HG02623 (cell line): Measurements from ENCODE around the gene MEGF9.
A peak's percentile ranks its signal among the peaks of the same experiment; 100 is the strongest.
"Not testable (repeated sequence)": the region's sequence is repeated elsewhere in the genome, so short reads cannot be mapped to it uniquely, and the experiment has no call there.

Experiments used
- ATAC-seq: cut with Tn5 transposase; IDR thresholded peaks from one replicate; pipeline ENCODE4 v1.9.1; 2021; ENCODE audit warnings: moderate library complexity; ENCODE audit not compliant: unreplicated experiment

MEGF9 gene

GRCh38 chr9:120714088-120714845, at the start of gene MEGF9:
TSS of gene MEGF9 (minus strand) at chr9:120714470. CDS start at chr9:120714358, 112 bp downstream.
- ATAC-seq = peak; percentile 94

- no peak for ATAC-seq
Observed at GRCh38 chr9:120761006-120761405, 46.7 kb upstream of the MEGF9 start.

- no peak for ATAC-seq
Observed at GRCh38 chr9:120759755-120760400, 45.6 kb upstream of the MEGF9 start.

- ATAC-seq = no peak
Observed at GRCh38 chr9:120758544-120758943, 44.3 kb upstream of the MEGF9 start.

GRCh38 chr9:120757026-120757913, 43.0 kb upstream of the MEGF9 start:
- no peak for ATAC-seq

- no peak for ATAC-seq
Observed at GRCh38 chr9:120756531-120756930, 42.3 kb upstream of the MEGF9 start.

- no peak for ATAC-seq
Observed at GRCh38 chr9:120755810-120756434, 41.7 kb upstream of the MEGF9 start.

GRCh38 chr9:120755044-120755443, 40.8 kb upstream of the MEGF9 start:
- ATAC-seq = peak; percentile 60

GRCh38 chr9:120750421-120750820, 36.2 kb upstream of the MEGF9 start:
- no peak for ATAC-seq

GRCh38 chr9:120746366-120746765, 32.1 kb upstream of the MEGF9 start:
- ATAC-seq = not testable (repeated sequence)

GRCh38 chr9:120745278-120745677, 31.0 kb upstream of the MEGF9 start:
- no peak for ATAC-seq

GRCh38 chr9:120742951-120743416, 28.7 kb upstream of the MEGF9 start:
- no peak for ATAC-seq

- ATAC-seq = no peak
Observed at GRCh38 chr9:120741701-120742100, 27.4 kb upstream of the MEGF9 start.

- no peak for ATAC-seq
Observed at GRCh38 chr9:120741191-120741590, 26.9 kb upstream of the MEGF9 start.

GRCh38 chr9:120740132-120740531, 25.9 kb upstream of the MEGF9 start:
- ATAC-seq = no peak

- ATAC-seq = no peak
Observed at GRCh38 chr9:120737416-120738165, 23.3 kb upstream of the MEGF9 start.

- no peak for ATAC-seq
Observed at GRCh38 chr9:120736881-120737280, 22.6 kb upstream of the MEGF9 start.

- no peak for ATAC-seq
Observed at GRCh38 chr9:120735415-120736126, 21.3 kb upstream of the MEGF9 start.

GRCh38 chr9:120734607-120735410, 20.5 kb upstream of the MEGF9 start:
- ATAC-seq = no peak
